Measurements from ENCODE around the gene NEAT1.

NEAT1 gene

DNA sequence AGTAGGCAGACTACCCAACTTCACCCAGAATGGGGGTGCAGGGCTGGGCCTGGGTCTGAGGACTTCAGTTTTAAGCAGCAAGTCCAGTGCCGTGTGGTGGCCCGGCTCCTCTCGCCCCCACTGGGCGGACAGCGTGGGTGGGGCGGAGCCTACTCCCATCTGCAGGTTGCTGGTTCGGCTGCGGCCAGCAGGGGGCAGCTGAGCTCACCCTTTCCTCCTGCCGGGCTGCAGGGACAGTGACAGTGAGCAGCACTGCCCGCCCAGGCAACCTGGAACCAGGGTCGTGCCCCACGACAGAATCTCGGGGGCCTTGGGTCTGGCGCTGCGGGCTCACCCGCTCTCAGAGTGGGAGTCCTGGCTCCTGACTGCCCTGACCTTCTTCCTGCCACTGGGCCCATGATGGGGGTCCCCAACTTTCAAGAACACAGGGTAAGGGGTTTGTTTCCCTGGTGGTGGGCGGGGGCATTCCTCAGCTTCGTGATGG, 6.2 kb upstream of the NEAT1 start:
- peak overlapping the region; percentile 70 for H3K4me3 ChIP-seq (ENCODE audit: low read depth, low read length)
- DNase-seq (ENCODE audit: low read depth), result peak; percentile 93
- TF ChIP-seq, protein P1, sequence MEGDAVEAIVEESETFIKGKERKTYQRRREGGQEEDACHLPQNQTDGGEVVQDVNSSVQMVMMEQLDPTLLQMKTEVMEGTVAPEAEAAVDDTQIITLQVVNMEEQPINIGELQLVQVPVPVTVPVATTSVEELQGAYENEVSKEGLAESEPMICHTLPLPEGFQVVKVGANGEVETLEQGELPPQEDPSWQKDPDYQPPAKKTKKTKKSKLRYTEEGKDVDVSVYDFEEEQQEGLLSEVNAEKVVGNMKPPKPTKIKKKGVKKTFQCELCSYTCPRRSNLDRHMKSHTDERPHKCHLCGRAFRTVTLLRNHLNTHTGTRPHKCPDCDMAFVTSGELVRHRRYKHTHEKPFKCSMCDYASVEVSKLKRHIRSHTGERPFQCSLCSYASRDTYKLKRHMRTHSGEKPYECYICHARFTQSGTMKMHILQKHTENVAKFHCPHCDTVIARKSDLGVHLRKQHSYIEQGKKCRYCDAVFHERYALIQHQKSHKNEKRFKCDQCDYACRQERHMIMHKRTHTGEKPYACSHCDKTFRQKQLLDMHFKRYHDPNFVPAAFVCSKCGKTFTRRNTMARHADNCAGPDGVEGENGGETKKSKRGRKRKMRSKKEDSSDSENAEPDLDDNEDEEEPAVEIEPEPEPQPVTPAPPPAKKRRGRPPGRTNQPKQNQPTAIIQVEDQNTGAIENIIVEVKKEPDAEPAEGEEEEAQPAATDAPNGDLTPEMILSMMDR (IDR thresholded peaks at IDR 0.05; ENCODE audit: insufficient read depth, low read depth, low read length, missing control alignments), result peak; percentile 96

GRCh38 chr11:65416841-65417701, 5.5 kb upstream of the NEAT1 start:
- peak overlapping the region; percentile 70 for H3K4me3 ChIP-seq (ENCODE audit: low read depth, low read length)
- DNase-seq (ENCODE audit: low read depth), result peak; percentile 50
- TF ChIP-seq, protein P1 (IDR thresholded peaks at IDR 0.05; ENCODE audit: insufficient read depth, low read depth, low read length, missing control alignments), result no peak

- TF ChIP-seq, protein P1 (IDR thresholded peaks at IDR 0.05; ENCODE audit: insufficient read depth, low read depth, low read length, missing control alignments), result no peak
- H3K4me3 ChIP-seq (ENCODE audit: low read depth, low read length), result peak overlapping the region; percentile 70
- DNase-seq (ENCODE audit: low read depth), result peak; percentile 57
These were observed 4.7 kb upstream of the NEAT1 start for GRCh38 chr11:65417702-65418430.

DNA sequence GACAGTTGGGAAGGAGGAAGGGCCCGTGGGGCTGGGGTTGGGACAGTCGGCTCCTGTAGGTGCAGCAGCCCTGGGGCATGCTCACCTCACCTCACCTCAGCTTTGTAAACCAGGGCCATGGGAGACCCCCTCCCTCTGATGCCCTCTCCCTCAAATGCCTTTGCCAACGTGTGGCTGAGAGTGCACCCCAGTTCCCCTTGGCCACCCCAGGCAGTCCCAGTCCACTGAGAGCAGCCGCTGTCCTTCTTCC, 4.2 kb upstream of the NEAT1 start:
- TF ChIP-seq, protein P1 (IDR thresholded peaks at IDR 0.05; ENCODE audit: insufficient read depth, low read depth, low read length, missing control alignments), result no peak
- DNase-seq (ENCODE audit: low read depth), result peak; percentile 62
- H3K4me3 ChIP-seq (ENCODE audit: low read depth, low read length), result peak overlapping the region; percentile 70

DNA sequence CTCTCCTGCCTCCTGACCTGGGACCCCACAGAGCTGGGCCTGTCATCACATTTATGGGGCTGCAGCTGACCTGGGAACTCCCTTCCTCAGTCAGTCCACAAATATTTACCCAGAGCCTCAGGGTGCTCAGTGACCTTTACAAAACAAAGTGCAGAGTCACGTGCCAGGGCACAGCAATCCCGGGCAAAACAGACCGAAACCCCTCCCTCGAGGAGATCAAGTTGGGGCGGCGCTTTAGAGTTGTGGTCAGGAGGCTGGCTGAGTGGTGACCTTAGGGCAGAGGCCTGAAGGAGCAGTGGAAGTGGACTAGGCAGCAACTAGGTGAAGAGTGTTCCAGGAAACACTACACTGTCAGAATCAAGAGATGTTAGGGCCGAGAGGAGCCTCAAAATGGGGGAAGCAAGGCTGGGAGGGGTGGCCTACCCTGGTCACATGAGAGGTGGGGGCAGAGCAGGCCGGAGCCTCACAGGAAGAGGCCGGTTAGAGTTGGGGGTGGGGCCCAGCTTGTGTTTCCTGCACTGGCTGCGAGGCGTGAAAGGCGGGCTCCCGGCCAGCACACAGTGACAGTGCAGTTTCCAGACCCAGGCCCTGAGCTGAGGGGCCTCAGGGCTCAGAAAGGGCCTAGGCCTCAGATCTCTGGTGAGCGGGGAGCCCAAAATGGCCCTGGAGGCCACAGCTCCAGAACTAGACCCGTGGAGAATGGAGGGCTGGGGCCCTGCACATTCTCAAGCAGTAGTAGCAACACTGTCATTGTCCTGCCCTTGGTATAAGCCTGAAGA, 3.7 kb upstream of the NEAT1 start:
- DNase-seq (ENCODE audit: low read depth), result peak; percentile 98
- H3K4me3 ChIP-seq (ENCODE audit: low read depth, low read length), result peak overlapping the region; percentile 70
- TF ChIP-seq, protein P1 (IDR thresholded peaks at IDR 0.05; ENCODE audit: insufficient read depth, low read depth, low read length, missing control alignments), result no peak

GRCh38 chr11:65419460-65419771, 3.2 kb upstream of the NEAT1 start:
- peak overlapping the region; percentile 70 for H3K4me3 ChIP-seq (ENCODE audit: low read depth, low read length)
- TF ChIP-seq, protein P1 (IDR thresholded peaks at IDR 0.05; ENCODE audit: insufficient read depth, low read depth, low read length, missing control alignments), result no peak
- no peak for DNase-seq (ENCODE audit: low read depth)

All from GM12865 (cell line).